Right atrium auricular region (tissue), 2 donors: ENCODE measurements around the gene ASTN2. TPM values are rescaled to one million over a fixed set of nuclear protein-coding genes. Genes with fewer than 3 reads are reported as not detected.

Experiments used
- DNase-seq: peaks from one replicate; pipeline ENCODE4 v3.0.0-alpha.2; 2019; ENCODE audit warnings: low spot score
- H3K27ac ChIP-seq, 2 donors: fragments of 200-600 bp; sonication (generic); 1 replicate in 1 of 2; 2 replicates in 1 of 2; pipeline ENCODE4 v1.5.1; 2016 to 2019
- H3K27me3 ChIP-seq, 2 donors: fragments of 200-600 bp; sonication (generic); one replicate each; pipeline versions ENCODE4 v1.5.1 to v1.6.0; 2017 to 2019
- H3K36me3 ChIP-seq: fragments of 200-600 bp; sonication (generic); one replicate; pipeline ENCODE4 v1.5.1; 2016
- H3K4me1 ChIP-seq, 2 donors: fragments of 200-600 bp; sonication (generic); one replicate each; pipeline versions ENCODE4 v1.5.1 to v1.6.0; 2017 to 2019
- H3K4me3 ChIP-seq, 2 donors: fragments of 200-600 bp; sonication (generic); 1 replicate in 1 of 2; 2 replicates in 1 of 2; pipeline ENCODE4 v1.5.1; 2017 to 2019; ENCODE audit warnings: mild to moderate bottlenecking in 1 of 2, moderate library complexity in 1 of 2
- H3K9me3 ChIP-seq, 2 donors: fragments of 200-600 bp; sonication (generic); one replicate each; pipeline ENCODE4 v1.5.1; 2019
- CTCF ChIP-seq, 2 donors: fragments of 200-600 bp; sonication (generic); IDR thresholded peaks; one replicate each; pipeline ENCODE4 v1.5.1; 2019; ENCODE audit warnings: antibody characterized with exemption in 2 of 2
- total RNA-seq, 2 donors: library from RNA; depleted of rRNA; stranded (reverse); fragments of >200 nt; gene quantifications; one replicate each; pipeline ENCODE4 v1.1.0, GENCODE V29; 2016

ASTN2 gene
- total RNA-seq, 2 donors from 2014 or later = 11.1 to 32.2 TPM

GRCh38 chr9:117000196-117000723, 414.6 kb downstream of the ASTN2 start:
- Histone ChIP-seq H3K27me3 (no peaks in the 10 kb centered on the region), H3K4me3 (no peak overlapping the region), H3K9me3 (no peaks in the 10 kb centered on the region), H3K4me1 (no peaks in the 10 kb centered on the region), H3K36me3 (no peaks in the 10 kb centered on the region), H3K27ac (no peak overlapping the region)
- no peak for TF ChIP-seq CTCF (IDR thresholded peaks at IDR 0.05)
- no peak for DNase-seq

GRCh38 chr9:116998305-116998704, 416.6 kb downstream of the ASTN2 start:
- no peaks in the 10 kb centered on the region for H3K36me3 ChIP-seq
- H3K27me3 ChIP-seq = no peaks in the 10 kb centered on the region
- DNase-seq = no peak
- no peak overlapping the region for H3K4me3 ChIP-seq
- no peak overlapping the region for H3K27ac ChIP-seq
- no peak for TF ChIP-seq CTCF (IDR thresholded peaks at IDR 0.05)
- H3K9me3 ChIP-seq = no peaks in the 10 kb centered on the region
- H3K4me1 ChIP-seq = no peaks in the 10 kb centered on the region

- no peaks in the 10 kb centered on the region for H3K4me1 ChIP-seq
- no peak overlapping the region for H3K27ac ChIP-seq
- H3K4me3 ChIP-seq = no peak overlapping the region
- H3K27me3 ChIP-seq = no peaks in the 10 kb centered on the region
- TF ChIP-seq CTCF (IDR thresholded peaks at IDR 0.05) = no peak
- no peak for DNase-seq
- no peaks in the 10 kb centered on the region for H3K9me3 ChIP-seq
- no peaks in the 10 kb centered on the region for H3K36me3 ChIP-seq
Observed at GRCh38 chr9:116992865-116993264, 422.0 kb downstream of the ASTN2 start.

- no peaks in the 10 kb centered on the region for H3K36me3 ChIP-seq
- DNase-seq = no peak
- no peaks in the 10 kb centered on the region for H3K9me3 ChIP-seq
- TF ChIP-seq CTCF (IDR thresholded peaks at IDR 0.05) = no peak
- H3K4me3 ChIP-seq = no peak overlapping the region
- no peaks in the 10 kb centered on the region for H3K27me3 ChIP-seq
- no peak overlapping the region for H3K27ac ChIP-seq
- no peaks in the 10 kb centered on the region for H3K4me1 ChIP-seq
Observed at GRCh38 chr9:116991051-116991450, 423.8 kb downstream of the ASTN2 start.

GRCh38 chr9:116990592-116990991, 424.3 kb downstream of the ASTN2 start:
- no peak for TF ChIP-seq CTCF (IDR thresholded peaks at IDR 0.05)

More at GRCh38 chr9:116990592-116990991, 424.3 kb downstream of the ASTN2 start:
- Histone ChIP-seq H3K27me3 (no peaks in the 10 kb centered on the region), H3K36me3 (no peaks in the 10 kb centered on the region), H3K4me1 (no peaks in the 10 kb centered on the region), H3K4me3 (no peak overlapping the region), H3K27ac (no peak overlapping the region), H3K9me3 (no peaks in the 10 kb centered on the region)
- DNase-seq = no peak
